GM12892 (cell line): ENCODE results near the gene FAHD1.

ENCODE experiments used
- POLR2A ChIP-seq: IDR thresholded peaks from 2 replicates; pipeline ENCODE4 v1.6.1; 2011; ENCODE audit warnings: low read depth, low read length, control low read depth
- POLR2AphosphoS5 ChIP-seq: IDR thresholded peaks from 2 replicates; pipeline ENCODE4 v1.6.1; 2011; ENCODE audit warnings: low read depth, low read length, control low read depth
- TAF1 ChIP-seq: IDR thresholded peaks from 2 replicates; pipeline ENCODE4 v1.6.1; 2011; ENCODE audit warnings: low read depth, mild to moderate bottlenecking, control low read depth, low read length, borderline replicate concordance

DNA sequence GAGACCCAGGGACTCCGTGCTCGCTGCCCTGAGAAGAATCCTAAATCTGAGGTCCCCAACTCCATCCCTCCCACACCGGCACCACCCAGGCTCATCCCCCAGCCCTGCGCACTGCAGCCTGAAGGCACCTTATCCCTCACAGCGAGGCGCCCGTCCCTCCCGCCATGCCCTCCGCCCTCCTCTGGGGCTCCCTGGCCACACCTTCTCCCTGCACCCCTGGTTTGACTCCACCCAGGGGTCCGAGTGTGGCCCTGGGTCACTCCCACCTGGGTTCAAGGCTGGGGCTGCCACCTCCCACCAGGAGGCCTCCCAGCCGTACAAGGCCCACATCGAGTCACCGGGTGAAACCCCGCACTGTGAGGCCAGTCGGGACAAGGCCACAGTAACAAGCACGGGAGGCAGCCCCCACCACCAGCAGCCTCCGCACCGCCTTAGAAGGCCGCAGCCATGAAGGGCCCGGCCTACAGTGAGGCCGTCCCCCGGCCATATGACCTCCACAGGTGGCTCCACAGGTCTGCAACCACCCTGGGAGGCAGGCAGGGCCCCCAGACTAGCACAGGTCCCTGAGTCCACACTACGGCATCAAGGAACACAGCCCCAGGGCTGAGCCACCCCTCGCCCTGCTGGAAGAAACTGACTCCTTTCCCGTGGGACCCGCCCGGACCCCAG is 8.7 kb upstream of the FAHD1 start:
- no peak for TF ChIP-seq POLR2A
- no peak for TF ChIP-seq TAF1
- no peak for TF ChIP-seq POLR2AphosphoS5
